SH-SY5Y (cell line): ENCODE measurements around the gene ZFAND2A.

ENCODE experiments used
- GATA2 ChIP-seq: IDR thresholded peaks from 2 replicates; pipeline ENCODE4 v1.6.1; 2011; ENCODE audit warnings: mild to moderate bottlenecking, low read depth, low read length
- GATA3 ChIP-seq: IDR thresholded peaks from 2 replicates; pipeline ENCODE4 v1.6.1; 2011; ENCODE audit warnings: low read depth, mild to moderate bottlenecking, low read length, moderate library complexity

ZFAND2A gene

DNA sequence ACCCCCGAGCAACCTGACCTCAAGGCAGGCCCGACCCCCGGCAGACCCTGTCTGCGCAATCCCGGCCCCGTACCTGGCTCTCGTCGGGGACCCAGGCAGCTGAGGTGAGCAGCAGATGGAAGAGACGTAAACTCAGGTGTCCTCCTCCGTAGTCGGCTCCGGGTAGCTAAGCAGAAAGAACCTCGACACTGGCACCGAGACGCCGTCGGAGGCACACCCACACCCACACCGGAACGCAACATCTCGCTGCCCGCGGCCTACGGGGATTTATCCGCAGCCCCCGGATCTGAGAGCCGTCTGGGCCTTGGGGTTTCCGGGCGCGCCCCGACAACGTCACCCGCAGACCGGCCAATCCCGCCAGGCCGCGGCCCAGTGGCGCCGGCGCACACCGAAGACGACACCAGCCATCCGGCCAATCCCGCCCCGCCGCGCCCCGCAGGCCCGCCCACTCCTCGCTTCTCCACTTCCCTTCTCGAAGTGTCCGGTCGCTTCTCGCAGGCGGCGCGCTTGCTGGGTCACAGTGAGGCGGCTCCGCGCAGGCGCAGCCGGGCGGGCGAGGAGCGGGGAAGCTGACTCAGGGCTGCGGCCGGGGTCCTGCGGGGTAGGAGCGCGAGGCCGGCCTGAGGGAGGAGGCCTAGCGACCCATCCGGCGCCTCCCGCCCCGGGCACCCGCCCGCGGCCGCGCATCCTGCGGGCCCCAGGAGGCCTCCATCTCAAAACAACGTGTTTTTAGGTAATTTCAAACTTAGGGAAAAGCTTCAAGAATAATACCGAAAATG, at the start of gene ZFAND2A:
Gene ZFAND2A (minus strand): TSS at position 306 of the 779 bp plus-strand sequence. CDS start 1,984 bp downstream, outside the sequence.
- TF ChIP-seq GATA3 (no peak), GATA2 (no peak)

- TF ChIP-seq GATA2 (no peak), GATA3 (no peak)
Measured at GRCh38 chr7:1209097-1209496, 49.1 kb upstream of the ZFAND2A start.

DNA sequence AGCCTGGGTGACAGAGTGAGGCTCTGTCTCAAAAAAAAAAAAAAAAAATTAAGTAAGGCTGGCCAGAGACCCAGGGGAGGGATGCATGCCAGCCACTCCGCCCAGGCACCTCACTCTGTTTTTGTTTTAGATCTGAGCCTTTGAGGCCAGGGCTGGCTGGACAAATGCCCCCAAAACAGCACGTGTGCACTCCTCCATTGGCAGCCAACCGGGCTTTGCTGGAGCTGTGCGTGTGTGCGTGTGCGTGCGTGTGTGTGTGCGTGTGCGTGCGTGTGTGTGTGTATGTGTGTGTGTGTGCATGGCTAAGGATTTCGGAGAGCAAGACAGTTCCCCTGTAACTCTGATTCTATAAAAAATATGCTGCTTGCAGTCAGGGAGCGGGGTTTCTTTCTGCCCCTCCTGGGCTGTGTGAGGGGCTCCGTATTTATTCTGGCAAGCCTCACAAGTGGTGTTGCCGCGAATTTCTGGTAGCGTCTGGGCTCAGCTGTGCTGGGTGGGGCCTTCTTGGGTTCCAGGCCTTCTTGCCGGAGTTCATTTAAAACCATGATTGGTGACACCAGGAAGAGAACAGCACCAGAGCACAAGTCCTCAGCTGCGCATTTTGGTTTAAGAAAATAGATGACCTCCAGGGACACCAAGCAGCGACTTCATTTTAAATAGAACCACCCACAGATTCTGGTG, 44.6 kb upstream of the ZFAND2A start:
- TF ChIP-seq GATA2 (no peak), GATA3 (no peak)

DNA sequence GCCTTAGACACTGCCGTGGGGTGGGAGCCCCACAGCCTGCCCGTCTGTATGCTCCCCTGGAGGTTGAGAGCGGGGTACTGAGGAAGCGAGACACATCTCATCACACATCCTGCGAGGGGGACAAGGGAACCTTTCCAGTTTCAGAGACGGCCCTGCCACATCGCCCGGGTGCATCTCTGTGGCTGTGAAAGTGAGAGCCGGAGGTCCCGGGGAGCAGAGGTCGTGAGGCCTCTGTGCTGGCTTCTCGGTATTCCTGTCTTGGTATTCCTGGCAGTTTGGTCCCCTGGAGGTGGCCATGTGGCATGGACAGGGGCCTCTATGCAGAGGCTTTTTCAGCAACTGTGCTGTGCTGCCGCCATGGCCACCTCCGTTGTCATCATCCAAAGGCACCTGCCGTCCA, 41.9 kb upstream of the ZFAND2A start:
- TF ChIP-seq GATA2: no peak
- no peak for TF ChIP-seq GATA3

GRCh38 chr7:1200045-1200444, 40.0 kb upstream of the ZFAND2A start:
- TF ChIP-seq GATA3 (no peak), GATA2 (no peak)

- TF ChIP-seq GATA3 (no peak), GATA2 (no peak)
Measured at GRCh38 chr7:1197997-1198625, 38.1 kb upstream of the ZFAND2A start.

DNA sequence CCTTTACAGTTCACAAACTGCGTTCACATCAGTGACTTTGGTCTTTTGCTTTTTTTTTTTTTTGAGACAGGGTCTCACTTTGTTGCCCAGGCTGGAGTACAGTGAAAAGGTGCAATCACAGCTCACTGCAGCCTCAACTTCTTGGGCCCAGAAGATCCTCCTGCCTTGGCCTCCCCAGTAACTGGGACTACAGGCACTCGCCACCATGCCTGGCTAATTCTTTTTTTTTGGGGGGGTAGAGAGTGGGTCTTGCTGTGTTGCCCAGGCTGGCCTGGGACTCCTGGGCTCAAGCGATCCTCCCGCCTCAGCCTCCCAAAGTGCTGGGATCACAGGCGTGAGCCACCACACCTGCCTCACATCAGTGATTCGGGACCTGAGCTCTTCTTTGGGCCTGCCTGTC, 37.0 kb upstream of the ZFAND2A start:
- TF ChIP-seq GATA3 (no peak), GATA2 (no peak)

DNA sequence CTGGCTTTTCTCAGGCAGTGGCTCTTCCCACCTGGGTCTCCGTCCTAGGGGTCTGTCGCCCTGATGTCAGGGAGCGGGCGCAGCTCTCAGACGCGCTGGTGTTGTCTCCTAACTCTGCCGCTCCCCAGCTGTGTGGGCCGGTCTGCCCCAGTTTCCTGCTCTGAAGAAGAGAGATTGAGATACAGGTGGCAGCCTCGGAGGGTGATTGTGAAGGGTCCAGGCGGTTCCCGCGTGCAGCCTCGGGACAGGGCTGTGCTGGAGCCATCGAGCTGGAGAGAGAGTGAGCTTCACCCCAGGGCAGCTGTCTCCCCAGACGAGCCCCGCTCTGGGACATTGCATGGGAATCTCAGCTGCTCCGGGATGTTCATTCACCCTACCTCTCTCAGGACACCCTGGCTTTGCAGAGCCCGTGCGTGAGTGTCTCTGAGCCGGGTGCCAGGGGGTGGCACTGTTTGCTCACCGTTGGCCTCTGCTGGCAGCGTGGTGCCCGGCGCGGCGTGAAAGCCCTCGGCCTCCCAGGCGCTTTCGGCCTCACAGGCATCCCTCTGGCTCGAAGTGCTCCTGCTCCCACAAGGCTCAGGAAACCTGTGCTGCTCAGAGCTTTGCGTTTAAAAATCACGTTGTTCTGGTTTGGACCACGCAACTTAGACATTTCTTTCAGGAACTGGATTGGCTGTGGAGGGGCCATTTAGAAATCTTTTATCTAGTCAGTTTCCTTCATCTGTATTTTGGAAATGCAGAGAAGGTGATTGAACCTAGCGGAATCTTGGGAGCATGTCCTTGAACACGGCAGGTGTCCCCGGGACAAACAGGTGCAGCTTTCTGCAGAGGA, 33.8 kb upstream of the ZFAND2A start:
- no peak for TF ChIP-seq GATA2
- no peak for TF ChIP-seq GATA3

- TF ChIP-seq GATA3 (no peak), GATA2 (no peak)
Measured at GRCh38 chr7:1192171-1192676, 32.2 kb upstream of the ZFAND2A start.

GRCh38 chr7:1189986-1190772, 30.2 kb upstream of the ZFAND2A start:
- no peak for TF ChIP-seq GATA3
- no peak for TF ChIP-seq GATA2

DNA sequence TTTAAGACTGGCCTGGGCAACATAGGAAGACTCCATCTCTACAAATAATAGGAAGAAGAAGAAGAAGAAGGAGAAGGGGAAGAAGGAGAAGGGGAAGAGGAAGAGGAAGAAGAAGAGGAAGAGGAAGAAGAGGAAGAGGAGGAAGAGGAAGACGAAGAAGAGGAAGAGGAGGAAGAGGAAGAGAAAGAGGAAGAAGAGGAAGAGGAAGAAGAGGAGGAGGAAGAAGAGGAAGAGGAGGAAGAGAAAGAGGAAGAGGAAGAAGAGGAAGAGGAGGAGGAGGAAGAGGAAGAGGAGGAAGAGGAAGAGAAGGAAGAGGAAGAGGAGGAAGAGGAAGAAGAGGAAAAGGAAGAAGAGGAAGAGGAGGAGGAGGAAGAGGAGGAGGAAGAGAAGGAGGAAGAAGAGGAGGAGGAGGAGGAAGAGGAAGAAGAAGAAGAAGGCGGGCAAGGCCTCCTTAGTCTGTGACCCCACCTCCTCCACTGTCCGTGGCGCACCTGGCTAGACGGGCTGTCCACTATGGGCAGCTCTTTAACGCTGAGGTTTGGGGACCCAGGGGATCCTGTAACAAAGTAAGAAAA, 28.8 kb upstream of the ZFAND2A start:
- no peak for TF ChIP-seq GATA2
- TF ChIP-seq GATA3: no peak

DNA sequence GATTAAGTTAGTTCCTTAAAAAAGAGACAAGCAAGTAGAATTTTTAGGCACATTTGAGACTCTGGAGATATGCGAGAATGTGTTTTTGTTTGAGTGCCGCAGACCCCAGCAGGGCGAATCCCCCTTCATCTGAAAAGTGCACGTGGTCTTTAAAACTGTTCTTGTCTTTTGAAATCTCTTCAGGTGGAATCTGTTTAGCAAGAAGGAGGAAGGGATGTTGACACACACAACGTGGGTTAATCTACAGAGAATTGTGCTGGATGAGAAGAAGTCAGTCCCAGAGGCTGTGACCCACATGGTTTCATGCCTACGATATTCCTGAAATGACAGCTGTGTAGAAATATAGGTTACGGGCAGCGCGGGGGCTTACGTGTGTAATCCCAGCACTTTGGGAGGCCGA, 27.1 kb upstream of the ZFAND2A start:
- TF ChIP-seq GATA2 (no peak), GATA3 (no peak)

DNA sequence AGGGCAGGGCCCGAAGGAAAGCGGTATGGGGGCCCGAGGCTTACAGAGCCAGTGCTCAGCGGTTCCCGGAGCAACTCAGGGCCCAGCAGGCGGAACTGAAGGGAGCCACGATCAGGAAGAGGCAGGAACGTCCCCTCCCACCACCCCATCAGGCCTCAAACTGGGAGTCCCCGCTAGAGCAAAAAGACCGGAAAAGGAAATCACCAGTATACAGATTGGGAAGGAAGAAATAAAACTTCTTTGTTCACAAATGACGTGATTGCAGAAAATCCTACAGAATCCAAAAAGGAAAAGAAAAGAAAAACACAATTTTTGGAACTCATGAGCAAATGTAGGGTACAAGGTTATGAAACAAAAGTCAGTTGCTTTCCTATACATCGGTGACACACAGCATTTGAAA, 21.6 kb upstream of the ZFAND2A start:
- TF ChIP-seq GATA2 (no peak), GATA3 (no peak)

- no peak for TF ChIP-seq GATA2
Measured at GRCh38 chr7:1181031-1181430, 21.0 kb upstream of the ZFAND2A start.
